HG02840 (cell line): ENCODE data around the gene IQSEC1.
"Not testable (repeated sequence)": the region's sequence is repeated elsewhere in the genome, so short reads cannot be mapped to it uniquely, and the experiment has no call there.

ENCODE experiments used
- ATAC-seq: cut with Tn5 transposase; IDR thresholded peaks from one replicate; pipeline ENCODE4 v1.9.1; 2021; ENCODE audit warnings: mild to moderate bottlenecking, moderate library complexity, moderate number of reproducible peaks; ENCODE audit not compliant: unreplicated experiment, low FRiP score

Gene IQSEC1

DNA sequence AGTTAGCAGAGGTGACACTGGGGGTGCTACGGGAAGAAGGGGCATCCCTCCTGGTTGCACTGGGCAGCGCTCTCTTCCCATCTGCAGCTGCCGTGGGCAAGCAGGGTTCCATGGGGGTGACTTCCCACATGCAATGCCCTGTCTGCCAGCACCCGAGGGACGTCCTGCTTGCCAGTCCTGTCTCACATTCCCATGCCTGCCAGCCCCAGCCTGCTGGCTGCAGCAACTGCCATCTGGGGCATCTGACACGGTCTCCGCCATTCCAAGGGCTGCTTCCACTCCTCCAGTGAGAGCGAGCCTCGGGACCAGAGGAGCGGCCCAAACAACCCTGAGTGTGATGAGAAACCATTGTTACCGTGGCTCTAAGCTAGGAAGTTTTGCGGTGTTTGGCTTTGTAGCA is 186.5 kb downstream of the IQSEC1 start:
- ATAC-seq, result no peak

DNA sequence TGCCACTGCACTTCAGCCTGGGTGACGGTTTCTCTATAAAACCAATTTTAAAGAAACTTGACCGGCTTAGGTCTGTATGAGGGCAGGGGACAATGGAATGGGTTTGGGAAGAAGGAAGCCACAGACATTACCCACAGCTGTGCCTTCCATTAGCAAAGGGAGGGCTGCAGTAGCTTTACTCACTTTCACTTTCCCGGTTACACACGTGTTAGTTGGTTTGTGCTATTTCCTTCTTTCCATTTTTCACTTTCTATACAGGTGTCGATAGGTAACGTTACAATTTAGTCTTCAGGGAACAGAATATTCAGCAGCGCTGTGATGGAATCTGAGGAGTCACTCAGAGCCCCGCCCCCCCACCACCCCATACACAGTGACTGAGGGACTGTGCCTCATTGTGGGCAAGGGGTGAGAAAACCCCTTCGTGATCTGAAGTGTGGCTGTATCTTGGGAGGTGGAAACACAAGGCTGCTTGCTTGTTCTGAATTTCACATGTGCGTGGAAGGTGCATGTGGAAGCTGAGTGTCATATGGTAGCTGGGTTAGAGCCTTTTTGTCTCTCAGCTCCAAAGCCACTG is 187.0 kb downstream of the IQSEC1 start:
- no peak for ATAC-seq

DNA sequence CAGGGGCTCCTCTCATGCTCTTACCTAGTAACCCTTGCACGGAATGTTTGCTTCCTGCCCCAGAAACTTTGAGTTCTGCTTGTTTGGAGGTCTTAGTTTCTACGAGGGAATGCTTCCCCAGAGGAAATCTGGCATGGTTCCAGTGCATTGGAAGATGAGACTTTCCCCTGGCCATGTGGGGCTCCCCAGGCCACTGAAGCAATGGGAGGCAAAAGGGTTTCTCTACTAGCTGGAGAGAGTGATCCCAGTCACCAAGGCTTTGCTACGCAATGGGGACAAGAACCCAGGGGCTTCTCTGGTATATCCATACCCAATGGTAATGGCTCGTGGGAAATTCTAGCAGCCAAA is 187.7 kb downstream of the IQSEC1 start:
- no peak for ATAC-seq

DNA sequence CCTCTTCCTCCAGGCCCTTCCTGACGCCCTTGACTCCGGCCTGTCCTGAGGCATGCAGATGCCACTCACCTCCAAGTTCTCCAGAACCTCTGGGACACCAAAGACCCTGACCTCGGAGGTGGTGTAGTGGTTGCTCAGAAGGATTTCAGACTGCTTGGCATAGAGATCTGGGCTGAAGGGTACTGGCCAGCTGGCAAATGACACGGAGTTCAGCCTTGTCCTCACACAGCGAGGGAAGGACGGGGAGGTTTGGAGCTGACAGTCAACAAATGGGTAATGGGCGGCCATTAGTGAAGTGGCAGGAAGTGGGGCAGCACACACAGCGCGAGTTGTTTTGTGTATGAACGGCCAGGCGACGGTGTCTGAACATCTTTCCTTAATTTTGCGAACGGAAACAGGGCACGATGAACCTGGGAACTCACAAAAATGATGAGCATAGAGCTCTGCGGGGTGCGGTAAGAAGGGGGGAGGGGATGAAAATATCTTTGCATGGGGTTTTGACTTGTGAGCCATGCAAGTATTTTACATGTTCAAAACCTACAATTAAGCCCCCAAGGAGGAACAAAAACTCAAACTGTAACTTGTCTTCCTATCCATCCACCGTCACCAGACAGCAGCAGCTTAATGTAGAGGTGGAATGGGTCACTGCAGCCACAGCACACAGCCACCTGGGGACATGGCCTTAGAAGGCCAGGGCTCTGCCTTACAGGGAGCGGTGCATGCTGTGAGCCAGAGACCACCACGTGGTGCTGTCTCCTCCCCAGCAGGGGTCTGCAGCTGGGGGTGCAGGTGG is 188.2 kb downstream of the IQSEC1 start:
- no peak for ATAC-seq

DNA sequence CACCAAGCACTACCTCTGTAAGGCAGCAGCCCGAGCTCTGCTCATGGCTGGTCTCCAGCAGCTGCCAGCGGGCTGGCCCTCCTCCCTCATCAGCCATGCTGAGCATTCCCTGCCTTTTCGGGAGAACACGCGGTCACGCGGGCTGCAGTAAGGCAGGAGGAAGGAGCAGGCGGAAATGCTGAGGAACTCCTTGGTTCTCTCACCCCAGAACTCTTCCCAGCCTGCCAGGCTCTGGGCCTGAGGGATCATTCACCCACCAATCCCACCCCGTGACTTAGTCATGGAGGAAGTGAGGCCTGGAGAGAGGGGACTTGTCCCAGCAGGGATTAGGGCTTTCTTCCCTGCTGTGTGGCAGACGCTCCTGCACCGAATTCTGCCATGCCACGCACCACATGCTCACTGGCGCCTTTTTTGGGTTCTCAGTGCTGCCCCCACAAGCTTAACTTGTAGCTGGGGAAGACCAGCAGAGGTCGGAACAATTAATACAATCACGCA is 189.0 kb downstream of the IQSEC1 start:
- ATAC-seq, result no peak

DNA sequence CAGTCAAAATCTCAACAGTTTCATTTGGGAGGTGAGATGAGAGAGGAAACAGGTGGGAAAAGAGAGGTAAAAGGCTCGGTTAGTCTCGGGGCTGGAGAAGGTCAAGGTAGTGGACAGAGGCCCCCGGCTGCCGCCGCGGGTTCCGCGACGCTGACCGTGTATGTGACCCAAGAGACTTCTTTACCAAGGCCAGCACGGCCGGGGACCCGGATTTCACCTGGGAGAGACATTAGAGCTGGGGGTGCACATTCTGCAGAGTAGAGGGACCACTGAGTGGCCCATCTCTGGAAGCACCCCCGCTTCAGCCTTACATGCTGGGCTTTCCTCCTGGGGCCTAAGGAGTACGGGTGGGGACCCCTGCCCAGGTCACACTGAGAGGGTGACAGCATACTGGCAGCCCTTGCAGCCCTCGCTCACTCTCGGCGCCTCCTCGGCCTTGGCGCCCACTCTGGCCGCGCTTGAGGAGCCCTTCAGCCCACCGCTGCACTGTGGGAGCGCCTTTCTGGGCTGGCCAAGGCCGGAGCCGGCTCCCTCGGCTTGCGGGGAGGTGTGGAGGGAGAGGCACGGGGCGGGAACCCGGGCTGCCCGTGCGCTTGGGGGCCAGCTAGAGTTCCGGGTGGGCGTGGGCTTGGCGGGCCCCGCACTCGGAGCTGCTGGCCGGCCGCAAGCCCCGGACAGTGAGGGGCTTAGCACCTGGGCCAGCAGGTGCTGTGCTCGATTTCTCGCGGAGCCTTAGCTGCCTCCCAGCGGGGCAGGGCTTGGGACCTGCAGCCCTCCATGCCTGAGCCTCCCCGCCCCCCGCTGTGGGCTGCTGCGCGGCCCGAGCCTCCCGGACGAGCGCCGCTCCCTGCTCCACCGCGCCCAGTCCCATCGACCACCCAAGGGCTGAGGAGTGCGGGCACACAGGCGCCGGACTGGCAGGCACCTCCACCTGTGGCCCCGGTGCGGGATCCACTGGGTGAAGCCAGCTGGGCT is 190.6 kb downstream of the IQSEC1 start:
- ATAC-seq, result no peak

DNA sequence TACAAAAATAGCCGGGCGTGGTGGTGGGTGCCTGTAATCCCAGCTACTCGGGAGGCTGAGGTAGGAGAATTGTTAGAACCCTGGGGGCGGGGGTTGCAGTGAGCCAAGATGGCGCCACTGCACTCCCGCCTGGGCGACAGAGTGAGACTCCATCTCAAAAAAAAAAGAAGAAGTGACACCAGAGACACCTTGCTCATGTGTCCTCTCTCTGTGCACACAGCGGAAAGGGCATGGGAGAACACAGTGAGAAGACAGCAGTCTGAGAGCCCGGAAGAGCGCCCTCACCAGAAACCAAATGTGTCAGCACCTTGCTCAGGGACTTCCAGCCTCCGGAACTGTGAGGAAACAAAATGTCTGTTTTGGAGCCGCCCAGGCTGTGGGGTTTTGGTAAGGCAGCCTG is 191.4 kb downstream of the IQSEC1 start:
- ATAC-seq, result not testable (repeated sequence)

DNA sequence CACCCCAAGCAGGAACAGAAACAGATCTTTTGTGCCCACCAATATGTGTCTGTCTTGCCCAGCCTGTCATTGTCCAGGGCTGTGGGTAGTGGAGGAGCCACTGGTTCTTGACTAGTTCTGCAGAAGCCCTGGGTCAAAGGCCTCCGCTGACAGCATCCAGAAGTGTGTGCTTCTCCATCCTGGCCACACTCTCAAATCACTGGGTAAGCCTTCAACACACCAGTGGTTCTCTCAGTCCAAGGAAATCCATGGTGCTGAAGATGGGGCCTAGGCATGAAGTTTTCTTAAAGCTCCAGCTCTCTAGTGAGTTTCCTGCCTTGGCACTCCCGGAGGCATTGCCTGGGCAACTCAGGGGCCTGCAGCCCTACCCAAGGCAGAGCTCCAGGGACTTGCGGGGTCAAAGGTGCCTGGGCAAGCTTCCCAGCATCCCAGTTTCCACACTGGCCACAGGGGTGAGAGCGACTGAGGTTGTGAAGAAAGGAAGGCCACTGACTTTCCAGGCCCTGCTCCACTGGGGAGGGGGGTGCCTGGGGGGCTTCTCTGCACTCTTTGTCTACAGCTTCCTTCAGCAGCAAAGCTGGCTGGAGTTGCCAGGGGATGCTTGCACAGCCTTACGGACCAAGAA is 193.9 kb downstream of the IQSEC1 start:
- no peak for ATAC-seq

DNA sequence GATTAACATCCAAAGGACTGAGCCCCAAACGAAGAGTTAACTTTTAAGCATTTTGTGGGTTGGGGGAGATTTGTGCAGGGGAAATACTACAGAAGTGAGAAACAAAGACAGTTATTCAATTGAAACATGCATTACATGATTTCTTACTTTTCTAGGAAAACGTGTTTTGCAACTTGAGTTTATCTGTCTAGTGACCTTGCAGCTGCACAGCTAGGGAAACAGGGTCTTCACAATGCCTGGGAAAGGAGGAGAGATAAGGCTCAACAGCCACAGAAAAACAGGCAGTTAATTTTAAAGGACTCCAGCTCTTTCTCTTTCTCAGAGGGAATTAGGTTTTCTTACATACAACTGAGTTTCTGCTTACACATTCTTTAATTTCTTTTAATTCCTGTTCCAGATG is 194.5 kb downstream of the IQSEC1 start:
- not testable (repeated sequence) for ATAC-seq

DNA sequence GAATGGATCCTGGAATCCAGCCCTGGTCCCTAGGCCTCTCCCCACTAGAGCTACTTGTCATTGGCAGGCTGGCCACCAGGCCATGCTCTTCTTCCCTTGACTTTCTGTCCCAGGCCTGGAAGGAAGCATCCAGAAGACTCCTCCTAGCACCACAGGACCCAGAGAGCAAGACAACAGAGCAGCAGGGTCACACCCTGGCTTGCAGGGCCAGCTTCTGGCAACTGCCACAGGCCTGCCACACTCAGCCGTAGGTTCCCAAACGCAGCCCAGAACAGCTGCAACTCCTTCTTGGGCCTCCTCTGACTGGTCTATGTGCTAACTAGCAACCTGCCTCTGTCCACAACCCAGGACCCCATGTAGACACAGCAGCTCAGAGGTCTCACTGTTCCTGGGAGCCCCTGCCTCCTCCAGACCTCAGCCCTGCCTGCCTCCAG is 195.1 kb downstream of the IQSEC1 start:
- ATAC-seq, result no peak

DNA sequence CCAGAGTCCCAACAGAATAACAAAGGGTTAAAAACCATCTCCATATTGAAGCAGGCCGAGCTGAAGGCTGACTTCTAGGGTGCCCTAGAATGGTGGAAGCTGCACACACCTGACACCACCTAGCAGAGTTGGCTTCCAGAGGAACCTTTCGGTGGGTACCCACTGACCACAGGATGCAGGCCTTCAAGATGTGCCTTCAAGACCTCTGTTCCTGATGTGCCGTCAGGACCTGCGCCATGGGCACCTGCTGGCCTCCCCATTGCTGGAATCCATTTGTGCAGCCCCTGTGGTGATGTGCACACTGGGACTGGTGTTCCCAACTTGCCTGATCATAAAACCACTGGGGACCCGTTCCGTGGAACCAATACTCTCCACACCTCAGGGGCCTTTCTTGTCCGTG is 196.2 kb downstream of the IQSEC1 start:
- no peak for ATAC-seq

DNA sequence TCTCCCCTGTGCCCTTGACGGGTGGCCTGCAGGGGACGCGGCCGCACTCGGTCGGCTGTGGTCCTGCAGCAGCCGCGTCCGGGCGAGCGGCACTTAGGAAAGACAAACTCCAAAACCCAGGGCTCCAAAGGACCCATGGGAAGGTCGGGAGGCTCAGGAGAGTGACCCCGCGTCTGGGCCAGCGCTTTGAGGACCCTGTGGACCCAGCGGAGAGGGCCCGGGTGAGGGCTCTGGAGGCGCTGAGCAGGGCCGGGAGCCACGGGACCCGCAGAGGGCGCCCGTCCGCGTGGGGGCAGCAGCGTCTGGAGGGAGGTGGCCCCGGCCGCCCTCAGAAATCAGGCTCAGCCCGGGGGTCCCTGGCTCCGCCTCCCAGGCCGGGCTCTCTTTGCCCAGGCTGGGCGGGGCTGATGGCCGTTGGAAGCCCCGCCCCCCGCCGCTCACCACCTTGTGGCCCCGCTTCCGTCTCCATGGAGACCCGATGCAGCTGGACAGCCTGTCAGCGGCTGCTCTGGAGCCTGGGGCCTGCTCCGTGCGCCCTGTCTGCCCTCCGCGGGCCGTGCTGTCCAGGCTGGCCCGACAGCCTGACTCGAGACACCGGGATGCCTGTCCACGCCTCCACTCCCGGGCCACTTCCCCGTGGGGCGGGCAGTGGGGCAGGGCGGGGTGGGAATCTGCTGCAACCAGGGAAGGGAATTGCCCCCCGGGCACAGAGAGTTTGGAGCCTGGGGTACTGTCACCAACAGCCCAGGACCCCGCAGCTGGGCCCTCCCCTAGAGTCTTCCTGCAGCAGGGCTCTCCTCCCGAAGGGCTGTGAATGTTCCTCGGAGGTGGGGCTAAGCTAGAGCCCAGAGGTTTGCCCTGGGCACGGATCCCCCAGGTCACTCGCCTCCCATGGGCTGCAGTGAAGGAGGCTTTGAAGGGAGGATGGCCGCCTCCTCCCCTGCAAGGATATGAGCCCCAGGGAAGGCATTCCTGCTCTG is 197.1 kb downstream of the IQSEC1 start:
- no peak for ATAC-seq

DNA sequence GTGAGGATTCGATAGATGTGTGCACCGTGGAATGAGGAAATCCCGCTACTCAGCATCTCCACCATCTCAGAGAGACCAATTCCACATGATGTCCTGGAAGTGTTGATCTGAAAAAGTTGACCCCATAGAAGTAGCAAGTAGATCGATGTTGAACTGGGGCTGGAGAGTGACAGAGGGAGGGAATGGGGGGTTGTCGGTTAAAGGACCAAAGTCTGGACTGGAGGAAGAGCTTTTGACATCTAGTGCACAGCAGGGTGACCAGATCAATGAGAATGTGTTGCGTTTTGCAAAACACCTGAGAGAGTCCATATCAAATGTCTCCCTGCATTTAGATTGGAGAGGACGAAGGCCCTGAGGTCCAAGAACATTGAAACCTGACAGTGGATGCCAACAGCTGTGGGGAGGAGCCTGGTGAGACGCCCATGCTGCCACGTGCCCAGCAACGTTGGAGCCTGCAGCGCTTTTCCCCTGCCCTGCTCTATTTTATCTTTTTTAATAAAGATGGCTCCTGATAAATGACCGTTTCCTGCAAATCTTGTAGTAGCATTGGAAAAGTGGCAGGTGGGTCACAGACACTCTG is 201.7 kb downstream of the IQSEC1 start:
- no peak for ATAC-seq

DNA sequence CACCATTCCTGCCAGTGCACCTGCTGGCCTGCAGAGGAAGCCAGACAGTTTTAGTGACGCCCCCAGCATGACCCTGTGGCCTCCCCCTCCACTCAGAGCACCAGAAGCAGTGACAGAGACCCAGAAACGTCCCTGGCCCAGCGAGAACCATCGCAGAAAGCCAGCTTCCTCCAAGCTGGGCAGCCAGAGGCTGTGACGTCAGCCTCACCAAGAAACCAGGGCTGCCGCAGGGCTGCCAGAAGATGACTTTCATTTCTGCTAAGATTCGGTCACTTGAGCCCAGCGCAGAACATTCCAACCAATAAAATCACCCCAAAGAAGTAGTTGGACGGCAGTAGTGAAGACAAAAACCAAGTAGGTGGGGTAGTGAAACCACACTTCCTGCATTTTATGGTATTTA is 202.3 kb downstream of the IQSEC1 start:
- ATAC-seq, result no peak

DNA sequence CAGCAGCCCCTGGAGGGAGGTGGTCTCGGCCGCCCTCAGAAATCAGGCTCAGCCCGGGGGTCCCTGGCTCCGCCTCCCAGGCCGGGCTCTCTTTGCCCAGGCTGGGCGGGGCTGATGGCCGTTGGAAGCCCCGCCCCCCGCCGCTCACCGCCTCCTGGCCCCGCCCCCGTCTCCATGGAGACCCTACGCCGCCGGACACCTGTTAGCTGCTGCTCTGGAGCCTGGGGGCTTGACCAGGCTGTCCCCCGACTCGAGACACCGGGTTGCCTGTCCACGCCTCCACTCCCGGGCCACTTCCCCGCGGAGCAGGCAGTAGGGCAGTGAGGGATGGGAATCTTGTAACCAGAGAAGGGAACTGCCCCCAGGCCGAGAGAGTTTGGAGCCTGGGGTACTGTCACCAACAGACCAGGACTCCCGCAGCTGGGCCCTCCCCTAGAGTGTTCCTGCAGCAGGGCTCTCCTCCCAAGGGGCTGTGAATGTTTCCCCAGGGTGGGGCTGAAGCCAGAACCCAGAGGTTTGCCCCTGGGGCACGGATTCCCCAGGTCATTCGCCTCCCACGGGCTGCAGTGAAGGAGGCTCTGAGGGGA is 204.1 kb downstream of the IQSEC1 start:
- no peak for ATAC-seq

DNA sequence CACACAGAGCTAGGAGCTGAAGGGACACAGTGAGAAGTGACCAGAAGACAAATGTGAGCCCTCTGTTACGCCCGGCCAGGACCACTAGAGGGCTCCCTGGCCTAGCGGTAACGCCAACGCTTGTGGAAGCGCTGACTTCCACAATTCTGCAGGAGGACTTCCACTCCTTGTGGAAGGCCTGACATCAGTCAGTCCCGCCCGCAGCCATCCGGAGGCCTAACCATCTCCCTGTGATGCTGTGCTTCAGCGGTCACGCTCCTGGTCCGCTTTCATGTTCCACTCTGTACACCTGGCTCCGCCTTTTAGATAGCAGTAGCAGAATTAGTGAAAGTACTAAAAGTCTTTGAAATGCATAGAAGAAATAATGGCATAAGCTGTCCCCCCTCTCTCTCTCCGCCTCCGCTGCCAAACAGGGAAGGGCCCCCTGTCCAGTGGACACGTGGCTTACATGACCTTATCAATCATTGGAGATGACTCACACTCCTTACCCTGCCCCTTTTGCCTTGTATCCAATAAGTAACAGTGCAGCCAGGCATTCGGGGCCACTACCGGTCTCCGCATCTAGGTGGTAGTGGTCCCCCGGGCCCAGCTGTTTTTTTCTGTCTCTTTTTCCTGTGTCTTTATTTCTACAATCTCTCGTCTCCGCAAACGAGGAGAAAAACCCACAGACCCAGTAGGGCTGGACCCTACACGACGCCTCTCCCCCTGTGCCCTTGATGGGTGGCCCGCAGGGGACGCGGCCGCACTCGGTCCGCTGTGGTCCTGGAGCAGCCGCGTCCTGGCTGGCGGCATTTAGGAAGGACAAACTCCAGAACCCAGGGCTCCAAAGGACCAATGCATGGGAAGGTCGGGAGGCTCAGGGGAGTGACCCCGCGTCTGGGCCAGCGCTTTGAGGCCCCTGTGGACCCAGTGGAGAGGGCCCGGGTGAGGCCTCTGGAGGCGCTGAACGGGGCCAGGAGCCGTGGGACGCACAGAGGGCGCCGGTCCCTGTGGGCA is 204.9 kb downstream of the IQSEC1 start:
- ATAC-seq, result no peak

DNA sequence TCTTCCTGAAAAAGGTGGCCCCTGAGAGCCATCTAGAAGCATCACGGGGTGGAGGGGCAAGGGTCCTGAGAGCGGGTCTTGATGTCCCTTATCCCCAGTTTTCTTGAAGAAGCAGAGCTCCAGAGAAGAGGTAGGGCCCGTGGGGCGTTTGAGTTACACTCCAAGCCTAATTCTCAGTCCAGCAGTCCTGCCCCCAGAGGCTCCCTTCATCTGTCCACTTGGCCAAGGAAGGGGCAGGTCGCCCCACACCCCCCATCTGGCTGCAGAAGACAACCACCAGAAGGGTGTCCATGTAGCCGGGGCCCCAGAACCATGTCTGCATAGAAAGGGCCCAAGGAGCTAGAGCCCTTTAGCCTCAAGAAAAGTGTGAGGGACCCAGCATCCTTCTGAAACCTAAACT is 206.4 kb downstream of the IQSEC1 start:
- no peak for ATAC-seq

DNA sequence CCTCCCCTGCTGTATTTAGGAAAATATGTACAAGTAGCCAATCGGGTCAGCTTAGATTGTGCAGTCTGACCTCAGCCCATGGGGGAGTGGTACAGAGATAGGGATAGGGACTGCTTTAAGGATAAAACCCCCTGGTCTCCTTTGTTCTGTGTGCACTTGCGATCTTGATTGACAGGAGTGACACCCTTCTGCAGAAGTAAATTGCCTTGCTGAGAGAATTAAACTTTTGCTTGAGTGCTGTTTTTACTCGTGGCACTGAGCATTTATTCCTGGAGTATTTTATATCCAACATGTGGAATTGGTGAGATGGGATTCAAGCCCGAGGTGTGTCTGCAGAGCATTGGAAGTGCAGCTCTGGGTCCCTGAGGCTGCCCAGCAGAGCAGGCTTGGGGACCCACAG is 208.0 kb downstream of the IQSEC1 start:
- no peak for ATAC-seq
